Thoracic aorta (tissue), 2 donors: ENCODE measurements around the gene TCP10L. TPM values are rescaled to one million over a fixed set of nuclear protein-coding genes. Genes with fewer than 3 reads are reported as not detected.
A peak's percentile ranks its signal among the peaks of the same experiment; 100 is the strongest.

Source experiments
- ATAC-seq: fragments of 150-250 bp; one replicate; pipeline ENCODE4 v1.8.0; 2017; ENCODE audit warnings: low read depth; ENCODE audit not compliant: insufficient number of reproducible peaks, low FRiP score
- DNase-seq: peaks from one replicate; pipeline ENCODE4 v3.0.0-alpha.2; 2020; ENCODE audit warnings: low spot score
- H3K27ac ChIP-seq, 2 donors: fragments of 200-600 bp; sonication (generic); 1 replicate in 1 of 2; 2 replicates in 1 of 2; pipeline ENCODE4 v1.5.1; 2016; ENCODE audit warnings: mild to moderate bottlenecking in 2 of 2, moderate library complexity in 2 of 2
- H3K27me3 ChIP-seq: fragments of 200-600 bp; sonication (generic); replicated peaks from 2 replicates; pipeline ENCODE4 v1.6.0; 2016; ENCODE audit warnings: mild to moderate bottlenecking; ENCODE audit not compliant: insufficient read depth
- H3K36me3 ChIP-seq: fragments of 200-600 bp; sonication (generic); one replicate; pipeline ENCODE4 v1.5.1; 2016
- H3K4me1 ChIP-seq, 2 donors: fragments of 200-600 bp; sonication (generic); 1 replicate in 1 of 2; 2 replicates in 1 of 2; pipeline versions ENCODE4 v1.5.1 to v1.6.0; 2016; ENCODE audit warnings: low read depth in 2 of 2, mild to moderate bottlenecking in 1 of 2; ENCODE audit not compliant: control insufficient read depth in 1 of 2
- H3K4me3 ChIP-seq: fragments of 200-600 bp; sonication (generic); 2 replicates; pipeline ENCODE4 v1.5.1; 2016; ENCODE audit warnings: mild to moderate bottlenecking
- H3K9me3 ChIP-seq: fragments of 200-600 bp; sonication (generic); 2 replicates; pipeline ENCODE4 v1.5.1; 2016
- CTCF ChIP-seq: fragments of 200-600 bp; sonication (generic); IDR thresholded peaks from one replicate; pipeline ENCODE4 v1.5.1; 2019; ENCODE audit warnings: antibody characterized with exemption
- total RNA-seq, 2 donors: library from RNA; depleted of rRNA; stranded (reverse); fragments of >200 nt; gene quantifications; one replicate each; pipeline versions ENCODE4 v1.1.0 to v1.2.3, GENCODE V29; 2016

Gene TCP10L
- total RNA-seq, 2 donors from 2014 or later, result 2.8 TPM; not detected in 1

- no peak overlapping the region for H3K4me3 ChIP-seq
These were observed 12.5 kb downstream of the TCP10L start for GRCh38 chr21:32572574-32573420.

GRCh38 chr21:32570456-32570855, 14.9 kb downstream of the TCP10L start:
- TF ChIP-seq CTCF, result no peak
- Histone ChIP-seq H3K36me3 (no peaks in the 10 kb centered on the region), H3K4me3 (no peak overlapping the region), H3K4me1 (peaks cover 11 to 31% of the 10 kb centered on the region in 2 donors), H3K27ac (peak overlapping the region in 1 of 2 donors; percentile 88), H3K9me3 (no peaks in the 10 kb centered on the region), H3K27me3 (no peaks in the 10 kb centered on the region)
- no peak for ATAC-seq
- DNase-seq, result no peak

More at GRCh38 chr21:32572574-32573420, 12.5 kb downstream of the TCP10L start:
- Histone ChIP-seq H3K4me1 (peaks cover 5 to 12% of the 10 kb centered on the region in 2 donors), H3K27ac (no peak overlapping the region), H3K9me3 (no peaks in the 10 kb centered on the region), H3K27me3 (no peaks in the 10 kb centered on the region), H3K36me3 (no peaks in the 10 kb centered on the region)
- no peak for TF ChIP-seq CTCF
- ATAC-seq (no peak), DNase-seq (no peak)

- H3K4me1 ChIP-seq, result peaks cover 11 to 35% of the 10 kb centered on the region in 2 donors
- DNase-seq, result no peak
- H3K9me3 ChIP-seq, result no peaks in the 10 kb centered on the region
- no peaks in the 10 kb centered on the region for H3K27me3 ChIP-seq
- peak overlapping the region; percentile 76 to 88 for H3K27ac ChIP-seq
- ATAC-seq, result peak; percentile 71
- peak; percentile 77 for TF ChIP-seq CTCF
- peak overlapping the region; percentile 77 for H3K4me3 ChIP-seq
- H3K36me3 ChIP-seq, result no peaks in the 10 kb centered on the region
These were observed 15.8 kb downstream of the TCP10L start for GRCh38 chr21:32569261-32570230.

GRCh38 chr21:32567626-32568025, 17.7 kb downstream of the TCP10L start:
- DNase-seq, result no peak
- no peaks in the 10 kb centered on the region for H3K36me3 ChIP-seq
- no peaks in the 10 kb centered on the region for H3K9me3 ChIP-seq
- H3K27ac ChIP-seq, result peak overlapping the region; percentile 25 to 54
- no peak overlapping the region for H3K4me3 ChIP-seq
- TF ChIP-seq CTCF, result no peak
- H3K4me1 ChIP-seq, result peaks cover 11 to 42% of the 10 kb centered on the region in 2 donors
- no peak for ATAC-seq
- H3K27me3 ChIP-seq, result no peaks in the 10 kb centered on the region
